NCI-H2081 (cell line): ENCODE data around the gene DEFB116.
"Not testable (repeated sequence)": the region's sequence is repeated elsewhere in the genome, so short reads cannot be mapped to it uniquely, and the experiment has no call there.

Source experiments
- DNase-seq, 2 experiments: peaks; one replicate each; lab custom pipeline; 2025; lab: John Stamatoyannopoulos, UW

The DEFB116 gene

GRCh38 chr20:31308535-31309162, at the start of gene DEFB116:
Gene DEFB116, minus strand, starts transcription at chr20:31308585. Its CDS starts 0 bp downstream, at chr20:31308585.
- no peak for DNase-seq

GRCh38 chr20:31355981-31356380, 47.6 kb upstream of the DEFB116 start:
- no peak for DNase-seq

GRCh38 chr20:31341470-31341869, 33.1 kb upstream of the DEFB116 start:
- no peak for DNase-seq

- DNase-seq = no peak
These were observed 22.5 kb upstream of the DEFB116 start for GRCh38 chr20:31330893-31331292.

GRCh38 chr20:31322504-31322903, 14.1 kb upstream of the DEFB116 start:
- no peak for DNase-seq

- DNase-seq = not testable (repeated sequence)
These were observed 23.4 kb downstream of the DEFB116 start for GRCh38 chr20:31284964-31285363.

- DNase-seq = no peak
These were observed 30.2 kb downstream of the DEFB116 start for GRCh38 chr20:31278178-31278577.

GRCh38 chr20:31274441-31274840, 33.9 kb downstream of the DEFB116 start:
- no peak for DNase-seq

- DNase-seq = peak; percentile 5 to 30
These were observed 48.0 kb downstream of the DEFB116 start for GRCh38 chr20:31260326-31260932.

- DNase-seq = no peak
These were observed 51.0 kb downstream of the DEFB116 start, which contains the start of gene DEFB115 for GRCh38 chr20:31257364-31257763. Gene DEFB115, plus strand, starts transcription at chr20:31257664. Its CDS starts 0 bp downstream, at chr20:31257664.

- DNase-seq = no peak
These were observed 51.4 kb downstream of the DEFB116 start for GRCh38 chr20:31256959-31257358.
